Retinal pigment epithelial cell (primary cell): ENCODE measurements around the gene FBRSL1.

Experiments used
- DNase-seq: peaks from one replicate; pipeline ENCODE4 v3.0.0-alpha.2; 2010; ENCODE audit warnings: low read depth
- H3K4me3 ChIP-seq: 2 replicates; pipeline ENCODE4 v1.5.1; 2011; ENCODE audit warnings: mild to moderate bottlenecking, low read length, control low read depth, moderate library complexity
- CTCF ChIP-seq: conservative IDR thresholded peaks from 2 replicates; pipeline ENCODE4 v1.5.1; 2011; ENCODE audit warnings: low read depth, low read length, control low read depth, inconsistent platforms

FBRSL1 gene

GRCh38 chr12:132505852-132506219, 15.9 kb downstream of the FBRSL1 start:
- no peak for TF ChIP-seq CTCF
- no peak overlapping the region for H3K4me3 ChIP-seq
- no peak for DNase-seq

- no peak for TF ChIP-seq CTCF
- no peak overlapping the region for H3K4me3 ChIP-seq
- peak; percentile 16 for DNase-seq
Measured at GRCh38 chr12:132506328-132507160, 16.6 kb downstream of the FBRSL1 start.

GRCh38 chr12:132507161-132507538, 17.2 kb downstream of the FBRSL1 start:
- no peak overlapping the region for H3K4me3 ChIP-seq
- no peak for DNase-seq
- no peak for TF ChIP-seq CTCF

- H3K4me3 ChIP-seq = no peak overlapping the region
- TF ChIP-seq CTCF = peak; percentile 25
Measured at GRCh38 chr12:132507656-132508490, 17.9 kb downstream of the FBRSL1 start.

GRCh38 chr12:132508491-132508740, 18.5 kb downstream of the FBRSL1 start:
- TF ChIP-seq CTCF = no peak
- no peak overlapping the region for H3K4me3 ChIP-seq
- no peak for DNase-seq

More at GRCh38 chr12:132507656-132508490, 17.9 kb downstream of the FBRSL1 start:
- no peak for DNase-seq

GRCh38 chr12:132508860-132509732, 19.1 kb downstream of the FBRSL1 start:
- DNase-seq = no peak
- H3K4me3 ChIP-seq = no peak overlapping the region
- no peak for TF ChIP-seq CTCF
